GM12878 (cell line): Measurements from ENCODE around the gene KIAA1671.

Source experiments
- TF ChIP-seq, protein P1 (sequence below), 3 experiments: IDR thresholded peaks in 2 of 3; conservative IDR thresholded peaks in 1 of 3; 2 replicates each; pipeline ENCODE4 v1.5.1; 2011; ENCODE audit warnings: low read depth in 3 of 3, low read length in 3 of 3, mild to moderate bottlenecking in 3 of 3, control low read depth in 2 of 3, moderate library complexity in 2 of 3, inconsistent platforms in 1 of 3, mixed read lengths in 1 of 3; ENCODE audit not compliant: control insufficient read depth in 2 of 3, insufficient read depth in 1 of 3; ENCODE audit errors: extremely low read depth in 1 of 3
- TF ChIP-seq, protein P2 (sequence below): fragments of 450-650 bp; IDR thresholded peaks from 2 replicates; pipeline ENCODE4 v1.6.1; 2017; ENCODE audit warnings: mild to moderate bottlenecking, low read depth, inconsistent platforms; ENCODE audit not compliant: poor library complexity, severe bottlenecking

DNA sequence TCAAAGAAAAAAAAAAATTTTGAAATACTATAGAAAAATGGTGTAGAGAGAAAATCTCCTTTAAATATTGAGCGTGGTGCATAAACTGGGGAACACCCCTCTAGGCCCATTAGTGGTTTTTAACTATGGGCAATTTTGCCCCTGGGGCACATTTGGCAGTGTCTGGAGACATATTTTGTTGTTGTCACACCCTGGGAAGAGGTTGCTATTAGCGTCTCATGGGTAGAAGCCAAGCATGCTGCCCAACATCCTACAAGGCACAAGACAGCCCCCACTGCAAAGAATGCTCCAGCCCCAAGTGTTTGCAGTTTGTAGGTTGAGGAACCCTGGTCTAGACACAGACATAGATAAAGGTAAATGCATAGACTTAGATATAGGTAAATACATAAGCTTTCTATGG, 92.6 kb downstream of the KIAA1671 start:
- TF ChIP-seq, protein P1, sequence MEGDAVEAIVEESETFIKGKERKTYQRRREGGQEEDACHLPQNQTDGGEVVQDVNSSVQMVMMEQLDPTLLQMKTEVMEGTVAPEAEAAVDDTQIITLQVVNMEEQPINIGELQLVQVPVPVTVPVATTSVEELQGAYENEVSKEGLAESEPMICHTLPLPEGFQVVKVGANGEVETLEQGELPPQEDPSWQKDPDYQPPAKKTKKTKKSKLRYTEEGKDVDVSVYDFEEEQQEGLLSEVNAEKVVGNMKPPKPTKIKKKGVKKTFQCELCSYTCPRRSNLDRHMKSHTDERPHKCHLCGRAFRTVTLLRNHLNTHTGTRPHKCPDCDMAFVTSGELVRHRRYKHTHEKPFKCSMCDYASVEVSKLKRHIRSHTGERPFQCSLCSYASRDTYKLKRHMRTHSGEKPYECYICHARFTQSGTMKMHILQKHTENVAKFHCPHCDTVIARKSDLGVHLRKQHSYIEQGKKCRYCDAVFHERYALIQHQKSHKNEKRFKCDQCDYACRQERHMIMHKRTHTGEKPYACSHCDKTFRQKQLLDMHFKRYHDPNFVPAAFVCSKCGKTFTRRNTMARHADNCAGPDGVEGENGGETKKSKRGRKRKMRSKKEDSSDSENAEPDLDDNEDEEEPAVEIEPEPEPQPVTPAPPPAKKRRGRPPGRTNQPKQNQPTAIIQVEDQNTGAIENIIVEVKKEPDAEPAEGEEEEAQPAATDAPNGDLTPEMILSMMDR (IDR thresholded peaks at IDR 0.05 in 2 of 3, conservative IDR thresholded peaks at IDR 0.05 in 1 of 3; ENCODE audit: control insufficient read depth in 2 of 3, extremely low read depth in 1 of 3, insufficient read depth in 1 of 3, low read depth in 3 of 3, low read length in 3 of 3) = no peak
- TF ChIP-seq, protein P2, sequence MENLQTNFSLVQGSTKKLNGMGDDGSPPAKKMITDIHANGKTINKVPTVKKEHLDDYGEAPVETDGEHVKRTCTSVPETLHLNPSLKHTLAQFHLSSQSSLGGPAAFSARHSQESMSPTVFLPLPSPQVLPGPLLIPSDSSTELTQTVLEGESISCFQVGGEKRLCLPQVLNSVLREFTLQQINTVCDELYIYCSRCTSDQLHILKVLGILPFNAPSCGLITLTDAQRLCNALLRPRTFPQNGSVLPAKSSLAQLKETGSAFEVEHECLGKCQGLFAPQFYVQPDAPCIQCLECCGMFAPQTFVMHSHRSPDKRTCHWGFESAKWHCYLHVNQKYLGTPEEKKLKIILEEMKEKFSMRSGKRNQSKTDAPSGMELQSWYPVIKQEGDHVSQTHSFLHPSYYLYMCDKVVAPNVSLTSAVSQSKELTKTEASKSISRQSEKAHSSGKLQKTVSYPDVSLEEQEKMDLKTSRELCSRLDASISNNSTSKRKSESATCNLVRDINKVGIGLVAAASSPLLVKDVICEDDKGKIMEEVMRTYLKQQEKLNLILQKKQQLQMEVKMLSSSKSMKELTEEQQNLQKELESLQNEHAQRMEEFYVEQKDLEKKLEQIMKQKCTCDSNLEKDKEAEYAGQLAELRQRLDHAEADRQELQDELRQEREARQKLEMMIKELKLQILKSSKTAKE = no peak
